GM23338 (cell line): ENCODE measurements around the gene KCNJ2. TPM values are rescaled to one million over a fixed set of nuclear protein-coding genes. Genes with fewer than 3 reads are reported as not detected.

ENCODE experiments used
- ATAC-seq: fragments of 200-7000 bp; cut with Tn5 transposase; 3 replicates; pipeline ENCODE4 v1.9.1; 2020
- DNase-seq: peaks from one replicate; pipeline ENCODE4 v3.0.0-alpha.2; 2015; ENCODE audit warnings: low spot score
- H2AFZ ChIP-seq: fragments of 200-600 bp; sonication (generic); 2 replicates; pipeline ENCODE4 v1.8.0; 2016; ENCODE audit warnings: antibody characterized with exemption, mild to moderate bottlenecking, moderate library complexity
- H3F3A ChIP-seq: fragments of 200-600 bp; sonication (generic); replicated peaks from 2 replicates; pipeline ENCODE4 v1.8.0; 2017; ENCODE audit warnings: antibody characterized with exemption, mixed run types, low read depth
- H3K27ac ChIP-seq: fragments of 200-600 bp; sonication (generic); 2 replicates; pipeline ENCODE4 v1.6.1; 2016; ENCODE audit warnings: low read depth
- H3K27me3 ChIP-seq: fragments of 200-600 bp; sonication (generic); 2 replicates; pipeline ENCODE4 v1.8.0; 2016; ENCODE audit warnings: mild to moderate bottlenecking, mixed run types, moderate library complexity; ENCODE audit not compliant: insufficient read depth
- H3K36me3 ChIP-seq: fragments of 200-600 bp; sonication (generic); 2 replicates; pipeline ENCODE4 v1.8.0; 2016; ENCODE audit warnings: mild to moderate bottlenecking; ENCODE audit not compliant: insufficient read depth
- H3K4me1 ChIP-seq: fragments of 200-600 bp; sonication (generic); 2 replicates; pipeline ENCODE4 v1.8.0; 2016; ENCODE audit warnings: mild to moderate bottlenecking, moderate library complexity; ENCODE audit not compliant: insufficient read depth
- H3K4me2 ChIP-seq: fragments of 200-600 bp; sonication (generic); 2 replicates; pipeline ENCODE4 v1.7.1; 2017; ENCODE audit warnings: mixed run types
- H3K4me3 ChIP-seq: fragments of 200-600 bp; sonication (generic); 2 replicates; pipeline ENCODE4 v1.6.1; 2016; ENCODE audit warnings: mixed run types
- H3K79me2 ChIP-seq: fragments of 200-600 bp; sonication (generic); replicated peaks from 2 replicates; pipeline ENCODE4 v1.8.0; 2017; ENCODE audit warnings: mild to moderate bottlenecking; ENCODE audit not compliant: insufficient read depth
- H3K9me2 ChIP-seq: fragments of 200-600 bp; sonication (generic); 2 replicates; pipeline ENCODE4 v1.8.0; 2017; ENCODE audit not compliant: insufficient read depth
- H4K20me1 ChIP-seq: fragments of 200-600 bp; sonication (generic); replicated peaks from 2 replicates; pipeline ENCODE4 v1.8.0; 2017; ENCODE audit warnings: mild to moderate bottlenecking; ENCODE audit not compliant: insufficient read depth
- H3K27ac Mint-ChIP-seq: 2 replicates; pipeline ENCODE4 v1.8.0; 2020; ENCODE audit warnings: inconsistent platforms, mild to moderate bottlenecking, moderate library complexity, mixed read lengths
- H3K27me3 Mint-ChIP-seq: 3 replicates; pipeline ENCODE4 v1.8.0; 2022; ENCODE audit warnings: low read depth, mild to moderate bottlenecking, moderate library complexity, mixed read lengths, inconsistent platforms; ENCODE audit not compliant: insufficient read depth, poor library complexity
- H3K36me3 Mint-ChIP-seq: 3 replicates; pipeline ENCODE4 v1.8.0; 2021; ENCODE audit warnings: low read depth, mild to moderate bottlenecking, inconsistent platforms, moderate library complexity, mixed read lengths
- H3K4me1 Mint-ChIP-seq: 3 replicates; pipeline ENCODE4 v1.8.0; 2020; ENCODE audit warnings: mild to moderate bottlenecking, inconsistent platforms, mixed read lengths
- H3K4me3 Mint-ChIP-seq: 3 replicates; pipeline ENCODE4 v1.8.0; 2021; ENCODE audit warnings: moderate library complexity, mild to moderate bottlenecking, inconsistent platforms, mixed read lengths
- H3K9me3 Mint-ChIP-seq: 3 replicates; pipeline ENCODE4 v1.8.0; 2020; ENCODE audit warnings: moderate library complexity, mild to moderate bottlenecking, inconsistent platforms, mixed read lengths
- CREB1 ChIP-seq: fragments of 250-450 bp; sonication (Bioruptor Pico); IDR thresholded peaks from 2 replicates; pipeline ENCODE4 v1.5.0; 2020; ENCODE audit warnings: low read depth, mild to moderate bottlenecking, moderate library complexity
- CTCF ChIP-seq, 2 experiments: fragments of 200-600 bp in 1 of 2; sonication (generic) in 1 of 2; conservative IDR thresholded peaks; 2 replicates each; pipeline versions ENCODE4 v1.5.1 to v1.6.1; 2016 to 2017; ENCODE audit warnings: antibody characterized with exemption in 2 of 2, low read depth in 2 of 2, mild to moderate bottlenecking in 2 of 2, moderate library complexity in 1 of 2
- ETS1 ChIP-seq: IDR thresholded peaks from 2 replicates; pipeline ENCODE4 v1.6.1; 2016; ENCODE audit warnings: antibody characterized with exemption
- EZH2phosphoT487 ChIP-seq: fragments of 200-600 bp; sonication (generic); IDR thresholded peaks from one replicate; pipeline ENCODE4 v1.8.1; 2018; ENCODE audit warnings: antibody characterized with exemption; ENCODE audit not compliant: unreplicated experiment
- NANOG ChIP-seq: IDR thresholded peaks from 2 replicates; pipeline ENCODE4 v1.6.1; 2016; ENCODE audit warnings: antibody characterized with exemption, borderline replicate concordance
- POLR2AphosphoS5 ChIP-seq: IDR thresholded peaks from 2 replicates; pipeline ENCODE4 v1.6.1; 2016; ENCODE audit warnings: antibody characterized with exemption, low read depth
- REST ChIP-seq: IDR thresholded peaks from one replicate; pipeline ENCODE4 v1.6.1; 2018; ENCODE audit warnings: antibody characterized with exemption; ENCODE audit not compliant: unreplicated experiment
- ZNF462 ChIP-seq: fragments of 250-450 bp; sonication (Bioruptor Pico); IDR thresholded peaks from 2 replicates; pipeline ENCODE4 v1.5.0; 2020; ENCODE audit warnings: mild to moderate bottlenecking, moderate library complexity
- polyA plus RNA-seq: library from polyadenylated mRNA; unstranded; fragments of >200 nt; fragmentation: Nextera tagmentation; extraction: Ambion mirVana; gene quantifications from 2 replicates; pipeline ENCODE4 v1.2.1, GENCODE V29; 2016
- total RNA-seq: library from RNA; depleted of rRNA; stranded (reverse); fragments of >200 nt; shearing (Covaris generic); gene quantifications from 2 replicates; pipeline ENCODE4 v1.2.3, GENCODE V29; 2014

KCNJ2 gene
- total and polyA plus RNA-seq, 2 experiments from 2014 or later, result 2.1 to 4.4 TPM

GRCh38 chr17:70138291-70138865 is 31.0 kb upstream of the KCNJ2 start:
- H3K36me3 Mint-ChIP-seq, result no peaks in the 10 kb centered on the region
- H3K27me3 ChIP-seq, result no peaks in the 10 kb centered on the region
- no peaks in the 10 kb centered on the region for H3K79me2 ChIP-seq
- peaks cover 7% of the 10 kb centered on the region; the same call in 2 of the 3 replicates for H3K4me1 Mint-ChIP-seq
- TF ChIP-seq CTCF (conservative IDR thresholded peaks at IDR 0.05; ENCODE audit: low read depth in 2 of 2), result no peak
- ATAC-seq (no peak), DNase-seq (no peak)
- H3K36me3 ChIP-seq, result no peaks in the 10 kb centered on the region
- H4K20me1 ChIP-seq, result no peaks in the 10 kb centered on the region
- H3K9me2 ChIP-seq, result no peaks in the 10 kb centered on the region
- H3F3A ChIP-seq, result no peaks in the 10 kb centered on the region
- no peak overlapping the region for H3K4me3 ChIP-seq
- no peak overlapping the region for H3K27ac Mint-ChIP-seq
- peaks cover 3% of the 10 kb centered on the region for H3K27me3 Mint-ChIP-seq
- H3K4me3 Mint-ChIP-seq, result no peak overlapping the region
- H3K4me2 ChIP-seq, result no peak overlapping the region
- H3K9me3 Mint-ChIP-seq, result no peaks in the 10 kb centered on the region
- H2AFZ ChIP-seq, result peak overlapping the region; percentile 90; the same call in 1 of the 2 replicates
- peaks cover 15% of the 10 kb centered on the region; the same call in 1 of the 2 replicates for H3K4me1 ChIP-seq
- no peak overlapping the region for H3K27ac ChIP-seq

GRCh38 chr17:70139449-70139993 is 29.8 kb upstream of the KCNJ2 start:
- peaks cover 7% of the 10 kb centered on the region; the same call in 2 of the 3 replicates for H3K4me1 Mint-ChIP-seq
- no peak overlapping the region for H3K27ac Mint-ChIP-seq
- DNase-seq (no peak), ATAC-seq (no peak)
- Histone ChIP-seq H3K36me3 (no peaks in the 10 kb centered on the region), H3K9me2 (no peaks in the 10 kb centered on the region), H3K4me3 (no peak overlapping the region), H2AFZ (no peak overlapping the region), H4K20me1 (no peaks in the 10 kb centered on the region), H3K4me1 (peaks cover 15% of the 10 kb centered on the region; the same call in 1 of the 2 replicates), H3K27ac (no peak overlapping the region), H3K79me2 (no peaks in the 10 kb centered on the region), H3F3A (no peaks in the 10 kb centered on the region), H3K4me2 (no peak overlapping the region), H3K27me3 (no peaks in the 10 kb centered on the region)
- H3K9me3 Mint-ChIP-seq, result no peaks in the 10 kb centered on the region
- H3K36me3 Mint-ChIP-seq, result no peaks in the 10 kb centered on the region
- peaks cover 3% of the 10 kb centered on the region for H3K27me3 Mint-ChIP-seq
- no peak overlapping the region for H3K4me3 Mint-ChIP-seq
- TF ChIP-seq NANOG (no peak), EZH2phosphoT487 (no peak), ETS1 (no peak), REST (no peak), POLR2AphosphoS5 (no peak), ZNF462 (CRISPR knock-in tag) (no peak), CREB1 (CRISPR knock-in tag) (no peak)
